ENCODE data around the gene IL31RA. TPM values are rescaled to one million over a fixed set of nuclear protein-coding genes. Genes with fewer than 3 reads are reported as not detected.

IL31RA gene
- total RNA-seq = 1.0 TPM

DNA sequence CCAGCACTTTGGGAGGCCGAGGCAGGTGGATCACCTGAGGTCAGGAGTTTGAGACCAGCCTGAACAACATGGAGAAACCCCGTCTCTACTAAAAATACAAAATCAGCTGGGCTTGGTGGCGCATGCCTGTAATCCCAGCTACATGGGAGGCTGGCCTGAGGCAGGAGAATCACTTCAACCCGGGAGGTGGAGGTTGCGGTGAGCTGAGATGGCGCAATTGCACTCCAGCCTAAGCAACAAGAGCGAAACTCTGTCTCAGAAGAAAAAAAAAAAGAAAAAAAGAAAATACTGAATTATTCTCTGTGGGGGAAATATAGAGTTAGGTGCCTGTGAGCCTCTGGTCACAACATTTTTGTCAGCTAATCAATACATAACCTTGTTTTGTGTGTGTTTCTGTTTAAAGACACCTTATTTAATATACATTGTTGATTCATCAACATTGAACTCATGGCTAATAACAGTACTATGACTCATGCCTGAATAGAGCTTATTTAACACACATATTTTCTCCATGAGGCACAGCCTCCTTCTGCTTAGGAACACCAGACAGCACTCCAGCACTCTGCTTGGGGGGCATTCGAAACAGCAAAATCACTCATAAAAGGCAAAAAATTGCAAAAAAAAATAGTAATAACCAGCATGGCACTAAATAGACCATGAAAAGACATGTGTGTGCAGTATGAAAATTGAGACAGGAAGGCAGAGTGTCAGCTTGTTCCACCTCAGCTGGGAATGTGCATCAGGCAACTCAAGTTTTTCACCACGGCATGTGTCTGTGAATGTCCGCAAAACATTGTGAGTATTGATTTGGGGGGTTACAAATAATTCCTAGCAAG is at the start of gene IL31RA:
Gene IL31RA, plus strand, starts transcription at position 519 of the 836 bp plus-strand sequence. Its CDS starts 214 bp downstream, at position 733.

Other genes with a start within 250 kb of the IL31RA start
- 52.8 TPM for gene SLC38A9, start 139.0 kb upstream of the IL31RA start, total RNA-seq
- gene DDX4, start 113.3 kb upstream of the IL31RA start, total RNA-seq = not detected
- gene IL6ST, start 143.6 kb downstream of the IL31RA start, total RNA-seq = 264 TPM